Measurements from ENCODE around the gene WSCD1. TPM values are rescaled to one million over a fixed set of nuclear protein-coding genes. Genes with fewer than 3 reads are reported as not detected.

The WSCD1 gene
- polyA plus RNA-seq, 1 donor from 2014 or later: 9.5 TPM

DNA sequence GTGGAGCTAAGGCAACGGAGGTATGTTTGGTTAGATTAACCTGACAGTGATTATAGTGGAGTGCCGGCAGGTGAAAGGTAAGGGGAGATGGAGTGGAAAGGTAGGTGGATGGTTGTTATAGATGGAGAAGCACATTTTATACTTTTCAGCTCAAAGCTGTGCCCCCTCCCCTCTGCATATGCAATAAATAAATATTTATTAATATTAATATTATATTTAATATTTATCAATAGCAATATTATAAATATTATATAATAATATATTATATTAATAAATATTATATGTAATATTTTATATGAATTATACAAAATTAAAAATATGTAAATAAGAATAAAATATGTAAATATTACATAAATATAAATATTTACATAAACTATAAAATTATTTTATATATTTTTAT, 70.0 kb downstream of the WSCD1 start:
- Histone ChIP-seq H3K4me3 (ENCODE audit: low read length) (no peak overlapping the region), H3F3A (ENCODE audit: insufficient read depth, low read length, poor library complexity, severe bottlenecking) (no peaks in the 10 kb centered on the region), H3K27me3 (ENCODE audit: insufficient read depth, low read depth, low read length) (no peaks in the 10 kb centered on the region), H2AFZ (ENCODE audit: low read depth, low read length) (no peak overlapping the region), H4K20me1 (ENCODE audit: insufficient read depth) (no peaks in the 10 kb centered on the region), H3K36me3 (ENCODE audit: insufficient read depth, low read length) (no peaks in the 10 kb centered on the region), H3K27ac (ENCODE audit: low read length) (no peak overlapping the region), H3K9me3 (ENCODE audit: low read length) (no peaks in the 10 kb centered on the region), H3K79me2 (replicated peaks; ENCODE audit: insufficient read depth, low read length) (no peaks in the 10 kb centered on the region), H3K4me2 (ENCODE audit: low read length) (no peak overlapping the region), H3K9me2 (ENCODE audit: insufficient read depth, low read length) (no peaks in the 10 kb centered on the region), H3K9ac (ENCODE audit: low read length) (no peak overlapping the region)
- TF ChIP-seq SMC3 (conservative IDR thresholded peaks at IDR 0.05; ENCODE audit: poor library complexity) (no peak), CTCF (IDR thresholded peaks at IDR 0.05; ENCODE audit: poor library complexity, severe bottlenecking) (no peak), TAF1 (IDR thresholded peaks at IDR 0.05; ENCODE audit: low read depth) (no peak), RAD21 (conservative IDR thresholded peaks at IDR 0.05) (no peak), POLR2AphosphoS5 (IDR thresholded peaks at IDR 0.05) (no peak), EZH2 (IDR thresholded peaks at IDR 0.05; ENCODE audit: borderline replicate concordance, insufficient read depth, low read length, poor library complexity, severe bottlenecking) (no peak)
- TF ChIP-seq, protein P1, sequence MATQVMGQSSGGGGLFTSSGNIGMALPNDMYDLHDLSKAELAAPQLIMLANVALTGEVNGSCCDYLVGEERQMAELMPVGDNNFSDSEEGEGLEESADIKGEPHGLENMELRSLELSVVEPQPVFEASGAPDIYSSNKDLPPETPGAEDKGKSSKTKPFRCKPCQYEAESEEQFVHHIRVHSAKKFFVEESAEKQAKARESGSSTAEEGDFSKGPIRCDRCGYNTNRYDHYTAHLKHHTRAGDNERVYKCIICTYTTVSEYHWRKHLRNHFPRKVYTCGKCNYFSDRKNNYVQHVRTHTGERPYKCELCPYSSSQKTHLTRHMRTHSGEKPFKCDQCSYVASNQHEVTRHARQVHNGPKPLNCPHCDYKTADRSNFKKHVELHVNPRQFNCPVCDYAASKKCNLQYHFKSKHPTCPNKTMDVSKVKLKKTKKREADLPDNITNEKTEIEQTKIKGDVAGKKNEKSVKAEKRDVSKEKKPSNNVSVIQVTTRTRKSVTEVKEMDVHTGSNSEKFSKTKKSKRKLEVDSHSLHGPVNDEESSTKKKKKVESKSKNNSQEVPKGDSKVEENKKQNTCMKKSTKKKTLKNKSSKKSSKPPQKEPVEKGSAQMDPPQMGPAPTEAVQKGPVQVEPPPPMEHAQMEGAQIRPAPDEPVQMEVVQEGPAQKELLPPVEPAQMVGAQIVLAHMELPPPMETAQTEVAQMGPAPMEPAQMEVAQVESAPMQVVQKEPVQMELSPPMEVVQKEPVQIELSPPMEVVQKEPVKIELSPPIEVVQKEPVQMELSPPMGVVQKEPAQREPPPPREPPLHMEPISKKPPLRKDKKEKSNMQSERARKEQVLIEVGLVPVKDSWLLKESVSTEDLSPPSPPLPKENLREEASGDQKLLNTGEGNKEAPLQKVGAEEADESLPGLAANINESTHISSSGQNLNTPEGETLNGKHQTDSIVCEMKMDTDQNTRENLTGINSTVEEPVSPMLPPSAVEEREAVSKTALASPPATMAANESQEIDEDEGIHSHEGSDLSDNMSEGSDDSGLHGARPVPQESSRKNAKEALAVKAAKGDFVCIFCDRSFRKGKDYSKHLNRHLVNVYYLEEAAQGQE (IDR thresholded peaks at IDR 0.05; ENCODE audit: borderline replicate concordance): no peak

- H2AFZ ChIP-seq (ENCODE audit: low read depth, low read length): no peak overlapping the region
- H4K20me1 ChIP-seq (ENCODE audit: insufficient read depth): no peaks in the 10 kb centered on the region
- no peak overlapping the region for H3K27ac ChIP-seq (ENCODE audit: low read length)
- H3K9ac ChIP-seq (ENCODE audit: low read length): no peak overlapping the region
- no peaks in the 10 kb centered on the region for H3K27me3 ChIP-seq (ENCODE audit: insufficient read depth, low read depth, low read length)
- H3K9me3 ChIP-seq (ENCODE audit: low read length): no peaks in the 10 kb centered on the region
- no peaks in the 10 kb centered on the region for H3K9me2 ChIP-seq (ENCODE audit: insufficient read depth, low read length)
- no peaks in the 10 kb centered on the region for H3F3A ChIP-seq (ENCODE audit: insufficient read depth, low read length, poor library complexity, severe bottlenecking)
- H3K36me3 ChIP-seq (ENCODE audit: insufficient read depth, low read length): no peaks in the 10 kb centered on the region
- TF ChIP-seq, protein P1 (IDR thresholded peaks at IDR 0.05; ENCODE audit: borderline replicate concordance): no peak
- TF ChIP-seq EZH2 (IDR thresholded peaks at IDR 0.05; ENCODE audit: borderline replicate concordance, insufficient read depth, low read length, poor library complexity, severe bottlenecking) (no peak), TAF1 (IDR thresholded peaks at IDR 0.05; ENCODE audit: low read depth) (no peak), CTCF (IDR thresholded peaks at IDR 0.05; ENCODE audit: poor library complexity, severe bottlenecking) (no peak), RAD21 (conservative IDR thresholded peaks at IDR 0.05) (no peak), SMC3 (conservative IDR thresholded peaks at IDR 0.05; ENCODE audit: poor library complexity) (no peak), EP300 (conservative IDR thresholded peaks at IDR 0.05; ENCODE audit: poor library complexity, severe bottlenecking) (no peak), POLR2AphosphoS5 (IDR thresholded peaks at IDR 0.05) (no peak), MXI1 (conservative IDR thresholded peaks at IDR 0.05; ENCODE audit: poor library complexity, severe bottlenecking) (no peak)
- H3K4me2 ChIP-seq (ENCODE audit: low read length): no peak overlapping the region
- no peak overlapping the region for H3K4me3 ChIP-seq (ENCODE audit: low read length)
- no peaks in the 10 kb centered on the region for H3K79me2 ChIP-seq (replicated peaks; ENCODE audit: insufficient read depth, low read length)
Observed at GRCh38 chr17:6140728-6141330, 70.7 kb downstream of the WSCD1 start.

All from neural cell (in vitro differentiated cells).